Dermis blood vessel endothelial cell (primary cell): ENCODE measurements around the gene DTNBP1. TPM values are rescaled to one million over a fixed set of nuclear protein-coding genes. Genes with fewer than 3 reads are reported as not detected.

Source experiments
- DNase-seq: peaks from one replicate; pipeline ENCODE4 v3.0.0; 2010
- total RNA-seq: library from RNA; depleted of rRNA; stranded (reverse); fragments of >200 nt; gene quantifications from 2 replicates; pipeline ENCODE4 v1.2.3, GENCODE V29; 2014

Gene DTNBP1
- total RNA-seq, 1 donor from 2014 or later, result 13.6 TPM

- no peak for DNase-seq
These were observed 149.6 kb downstream of the DTNBP1 start for GRCh38 chr6:15513131-15513771.

GRCh38 chr6:15512721-15513120, 150.1 kb downstream of the DTNBP1 start:
- DNase-seq, result no peak

- DNase-seq, result peak; percentile 27
These were observed 150.7 kb downstream of the DTNBP1 start for GRCh38 chr6:15512126-15512525.

- DNase-seq, result no peak
These were observed 151.3 kb downstream of the DTNBP1 start for GRCh38 chr6:15511248-15512125.

GRCh38 chr6:15510536-15511247, 152.1 kb downstream of the DTNBP1 start:
- DNase-seq, result no peak

- DNase-seq, result no peak
These were observed 152.7 kb downstream of the DTNBP1 start for GRCh38 chr6:15510121-15510520.

- no peak for DNase-seq
These were observed 153.4 kb downstream of the DTNBP1 start for GRCh38 chr6:15509335-15509933.

GRCh38 chr6:15508931-15509330, 153.9 kb downstream of the DTNBP1 start:
- no peak for DNase-seq

- no peak for DNase-seq
These were observed 154.4 kb downstream of the DTNBP1 start for GRCh38 chr6:15508441-15508871.

GRCh38 chr6:15507746-15508145, 155.1 kb downstream of the DTNBP1 start:
- no peak for DNase-seq

- DNase-seq, result no peak
These were observed 155.6 kb downstream of the DTNBP1 start for GRCh38 chr6:15507221-15507620.

- DNase-seq, result no peak
These were observed 156.8 kb downstream of the DTNBP1 start for GRCh38 chr6:15506066-15506465.

- DNase-seq, result no peak
These were observed 157.3 kb downstream of the DTNBP1 start for GRCh38 chr6:15505463-15505918.

GRCh38 chr6:15504581-15505350, 158.1 kb downstream of the DTNBP1 start:
- DNase-seq, result peak; percentile 92

- DNase-seq, result peak; percentile 32
These were observed 158.8 kb downstream of the DTNBP1 start for GRCh38 chr6:15504040-15504495.

- DNase-seq, result no peak
These were observed 159.5 kb downstream of the DTNBP1 start for GRCh38 chr6:15503346-15503680.

GRCh38 chr6:15502446-15503345, 160.1 kb downstream of the DTNBP1 start:
- DNase-seq, result no peak

- peak; percentile 57 for DNase-seq
These were observed 160.9 kb downstream of the DTNBP1 start for GRCh38 chr6:15501826-15502445.

- DNase-seq, result no peak
These were observed 161.7 kb downstream of the DTNBP1 start for GRCh38 chr6:15500901-15501825.
